Astrocyte (in vitro differentiated cells and primary cell): Measurements from ENCODE around the gene MTA3. TPM values are rescaled to one million over a fixed set of nuclear protein-coding genes. Genes with fewer than 3 reads are reported as not detected.

ENCODE experiments used
- DNase-seq: peaks from one replicate; pipeline ENCODE4 v3.0.0-alpha.2; 2010; ENCODE audit warnings: low read depth
- FAIRE-seq: peaks from 2 replicates; lab custom pipeline; 2011; peaks lifted over from hg19 to GRCh38; lab: Jason Lieb, UNC
- H2AFZ ChIP-seq: 2 replicates; pipeline ENCODE4 v1.6.0; 2012; ENCODE audit warnings: low read depth, low read length, inconsistent platforms
- H3K27ac ChIP-seq: 2 replicates; pipeline ENCODE4 v1.5.1; 2011; ENCODE audit warnings: low read depth, low read length, inconsistent platforms
- H3K27me3 ChIP-seq: 2 replicates; pipeline ENCODE4 v1.6.0; 2011; ENCODE audit warnings: low read length, inconsistent platforms; ENCODE audit not compliant: insufficient read depth
- H3K36me3 ChIP-seq: 2 replicates; pipeline ENCODE4 v1.5.1; 2011; ENCODE audit warnings: low read length, inconsistent platforms; ENCODE audit not compliant: insufficient read depth
- H3K4me1 ChIP-seq: 2 replicates; pipeline ENCODE4 v1.5.1; 2011; ENCODE audit warnings: low read length, inconsistent platforms; ENCODE audit not compliant: insufficient read depth
- H3K4me2 ChIP-seq: 2 replicates; pipeline ENCODE4 v1.6.0; 2012; ENCODE audit warnings: low read length, inconsistent platforms
- H3K4me3 ChIP-seq: 2 replicates; pipeline ENCODE4 v1.5.1; 2011; ENCODE audit warnings: low read depth, mild to moderate bottlenecking, low read length, inconsistent platforms; ENCODE audit not compliant: insufficient read depth
- H3K79me2 ChIP-seq: 2 replicates; pipeline ENCODE4 v1.6.0; 2012; ENCODE audit warnings: mild to moderate bottlenecking, low read length, inconsistent platforms; ENCODE audit not compliant: insufficient read depth
- H3K9ac ChIP-seq: 2 replicates; pipeline ENCODE4 v1.6.0; 2012; ENCODE audit warnings: mild to moderate bottlenecking, low read length, inconsistent platforms
- H3K9me3 ChIP-seq: 2 replicates; pipeline ENCODE4 v1.5.1; 2012; ENCODE audit warnings: low read depth, mild to moderate bottlenecking, low read length, inconsistent platforms; ENCODE audit not compliant: insufficient read depth
- H4K20me1 ChIP-seq: 2 replicates; pipeline ENCODE4 v1.6.0; 2012; ENCODE audit warnings: low read length, inconsistent platforms; ENCODE audit not compliant: insufficient read depth
- H3K27ac Mint-ChIP-seq: one replicate; pipeline ENCODE4 v1.8.0; 2021; ENCODE audit warnings: mild to moderate bottlenecking, mixed read lengths; ENCODE audit not compliant: unreplicated experiment
- H3K27me3 Mint-ChIP-seq: one replicate; pipeline ENCODE4 v1.8.0; 2021; ENCODE audit warnings: low read depth, mixed read lengths; ENCODE audit not compliant: unreplicated experiment
- H3K36me3 Mint-ChIP-seq: one replicate; pipeline ENCODE4 v1.8.0; 2021; ENCODE audit warnings: low read depth, mixed read lengths; ENCODE audit not compliant: unreplicated experiment
- H3K4me1 Mint-ChIP-seq: one replicate; pipeline ENCODE4 v1.8.0; 2021; ENCODE audit warnings: low read depth, mixed read lengths; ENCODE audit not compliant: unreplicated experiment
- H3K4me3 Mint-ChIP-seq: one replicate; pipeline ENCODE4 v1.8.0; 2021; ENCODE audit warnings: mild to moderate bottlenecking, moderate library complexity, mixed read lengths; ENCODE audit not compliant: unreplicated experiment
- H3K9me3 Mint-ChIP-seq: one replicate; pipeline ENCODE4 v1.8.0; 2021; ENCODE audit warnings: mild to moderate bottlenecking, mixed read lengths; ENCODE audit not compliant: unreplicated experiment
- EZH2 ChIP-seq: IDR thresholded peaks from 2 replicates; pipeline ENCODE4 v1.6.1; 2012; ENCODE audit warnings: mild to moderate bottlenecking, low read length, inconsistent platforms; ENCODE audit not compliant: insufficient read depth
- total RNA-seq: library from RNA; stranded (reverse); gene quantifications from 2 replicates; pipeline ENCODE4 v1.2.1, GENCODE V29; 2021
- TF ChIP-seq, protein P1 (sequence below): IDR thresholded peaks from 2 replicates; pipeline ENCODE4 v1.5.1; 2011; ENCODE audit warnings: low read depth, mild to moderate bottlenecking, inconsistent platforms, low read length, moderate library complexity; ENCODE audit not compliant: insufficient read depth

Gene MTA3
- total RNA-seq, 1 donor from 2014 or later, result 69.4 TPM

DNA sequence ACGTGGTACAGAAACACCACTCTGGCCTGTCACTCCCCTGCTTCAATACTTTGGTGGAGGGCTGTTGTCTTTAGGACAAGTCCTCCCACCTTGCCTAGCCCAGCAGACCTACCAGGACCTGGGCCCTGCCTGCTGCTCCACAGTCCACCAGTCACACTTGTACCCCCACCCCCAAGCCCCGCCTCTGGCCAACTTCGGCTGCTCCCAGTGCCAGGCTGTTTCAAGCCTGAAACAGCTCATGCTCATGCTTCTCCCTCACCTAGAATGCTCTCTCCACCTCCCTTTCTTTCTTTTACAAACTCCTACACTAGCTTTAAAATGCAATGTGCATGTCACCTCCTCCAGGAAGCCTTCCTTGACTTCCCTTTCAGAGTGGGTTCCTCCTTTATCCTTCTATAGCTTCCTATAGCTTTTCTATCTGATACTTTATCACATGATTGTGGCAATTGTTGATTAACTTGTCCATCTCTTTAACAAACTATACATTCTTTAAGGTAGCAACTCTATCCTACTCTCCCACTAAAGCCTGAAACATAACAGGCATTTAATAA lies 200.3 kb downstream of the MTA3 start:
- Mint-ChIP-seq H3K27ac (no peak overlapping the region), H3K36me3 (peaks cover 3% of the 10 kb centered on the region), H3K4me3 (no peak overlapping the region), H3K9me3 (peaks cover 1% of the 10 kb centered on the region), H3K27me3 (no peaks in the 10 kb centered on the region), H3K4me1 (no peaks in the 10 kb centered on the region)
- Histone ChIP-seq H3K27me3 (no peaks in the 10 kb centered on the region), H3K4me2 (no peak overlapping the region), H3K36me3 (no peaks in the 10 kb centered on the region), H3K4me1 (no peaks in the 10 kb centered on the region), H4K20me1 (no peaks in the 10 kb centered on the region), H3K27ac (no peak overlapping the region), H2AFZ (no peak overlapping the region), H3K79me2 (no peaks in the 10 kb centered on the region), H3K9me3 (no peaks in the 10 kb centered on the region), H3K9ac (no peak overlapping the region), H3K4me3 (no peak overlapping the region)
- FAIRE-seq, result no peak
- TF ChIP-seq EZH2, result no peak
- TF ChIP-seq, protein P1, sequence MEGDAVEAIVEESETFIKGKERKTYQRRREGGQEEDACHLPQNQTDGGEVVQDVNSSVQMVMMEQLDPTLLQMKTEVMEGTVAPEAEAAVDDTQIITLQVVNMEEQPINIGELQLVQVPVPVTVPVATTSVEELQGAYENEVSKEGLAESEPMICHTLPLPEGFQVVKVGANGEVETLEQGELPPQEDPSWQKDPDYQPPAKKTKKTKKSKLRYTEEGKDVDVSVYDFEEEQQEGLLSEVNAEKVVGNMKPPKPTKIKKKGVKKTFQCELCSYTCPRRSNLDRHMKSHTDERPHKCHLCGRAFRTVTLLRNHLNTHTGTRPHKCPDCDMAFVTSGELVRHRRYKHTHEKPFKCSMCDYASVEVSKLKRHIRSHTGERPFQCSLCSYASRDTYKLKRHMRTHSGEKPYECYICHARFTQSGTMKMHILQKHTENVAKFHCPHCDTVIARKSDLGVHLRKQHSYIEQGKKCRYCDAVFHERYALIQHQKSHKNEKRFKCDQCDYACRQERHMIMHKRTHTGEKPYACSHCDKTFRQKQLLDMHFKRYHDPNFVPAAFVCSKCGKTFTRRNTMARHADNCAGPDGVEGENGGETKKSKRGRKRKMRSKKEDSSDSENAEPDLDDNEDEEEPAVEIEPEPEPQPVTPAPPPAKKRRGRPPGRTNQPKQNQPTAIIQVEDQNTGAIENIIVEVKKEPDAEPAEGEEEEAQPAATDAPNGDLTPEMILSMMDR, result no peak
- no peak for DNase-seq

DNA sequence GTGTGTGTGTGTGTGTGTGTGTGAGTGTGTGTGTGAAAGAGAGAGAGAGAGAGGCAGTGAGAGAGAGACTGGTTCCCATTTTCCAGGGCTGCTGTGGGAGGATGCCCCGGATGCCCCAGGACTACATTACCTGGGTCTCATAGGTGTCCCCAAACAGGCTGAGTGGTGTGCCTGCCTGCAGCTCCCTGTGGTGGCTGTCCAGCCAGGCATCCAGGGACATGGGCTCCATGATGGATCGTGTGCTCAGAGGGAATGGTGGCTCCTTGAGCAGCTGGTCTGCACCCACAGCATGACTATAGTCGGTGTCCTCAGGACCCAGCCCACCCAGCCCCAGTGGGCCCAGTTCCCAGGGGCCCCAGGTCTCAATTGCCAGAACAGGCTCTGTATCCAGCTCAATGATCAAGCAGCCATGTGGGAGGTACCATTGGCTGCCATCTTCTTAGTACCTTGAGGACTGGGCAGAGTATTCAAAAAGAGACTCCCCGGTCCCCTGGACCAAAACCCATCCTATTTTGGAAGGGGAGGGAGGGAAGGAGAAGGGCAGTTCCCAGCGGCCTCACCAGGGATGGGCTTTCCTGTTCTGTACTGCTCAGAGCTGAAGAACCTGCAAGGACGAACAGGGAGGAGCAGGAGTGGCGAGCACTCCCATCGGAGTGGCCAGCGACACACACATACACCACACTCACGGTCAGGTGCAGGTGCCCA lies 201.3 kb downstream of the MTA3 start:
- no peak overlapping the region for H3K4me3 Mint-ChIP-seq
- TF ChIP-seq EZH2, result no peak
- TF ChIP-seq, protein P1, result no peak
- H3K4me3 ChIP-seq, result no peak overlapping the region
- FAIRE-seq (no peak), DNase-seq (no peak)
- no peaks in the 10 kb centered on the region for H3K79me2 ChIP-seq
- H3K36me3 ChIP-seq, result no peaks in the 10 kb centered on the region
- no peaks in the 10 kb centered on the region for H3K27me3 ChIP-seq
- H3K9me3 ChIP-seq, result no peaks in the 10 kb centered on the region
- H3K9ac ChIP-seq, result no peak overlapping the region
- H3K4me2 ChIP-seq, result no peak overlapping the region
- no peaks in the 10 kb centered on the region for H3K4me1 Mint-ChIP-seq
- no peaks in the 10 kb centered on the region for H4K20me1 ChIP-seq
- H2AFZ ChIP-seq, result no peak overlapping the region
- peaks cover 2% of the 10 kb centered on the region for H3K27me3 Mint-ChIP-seq
- peaks cover 3% of the 10 kb centered on the region for H3K36me3 Mint-ChIP-seq
- peaks cover 1% of the 10 kb centered on the region for H3K9me3 Mint-ChIP-seq
- H3K27ac ChIP-seq, result no peak overlapping the region
- H3K4me1 ChIP-seq, result no peaks in the 10 kb centered on the region
- H3K27ac Mint-ChIP-seq, result no peak overlapping the region
